HL-60 (cell line): ENCODE measurements around the gene GOT1.

Source experiments
- POLR2AphosphoS5 ChIP-seq: IDR thresholded peaks from 2 replicates; pipeline ENCODE4 v1.6.1; 2012; ENCODE audit warnings: low read depth
- REST ChIP-seq: IDR thresholded peaks from 2 replicates; pipeline ENCODE4 v1.6.1; 2012; ENCODE audit warnings: low read depth; ENCODE audit not compliant: insufficient replicate concordance
- SPI1 ChIP-seq: IDR thresholded peaks from 2 replicates; pipeline ENCODE4 v1.6.1; 2012; ENCODE audit warnings: low read depth, mild to moderate bottlenecking, borderline replicate concordance
- TF ChIP-seq, protein P1 (sequence below): IDR thresholded peaks from one replicate; pipeline ENCODE4 v1.5.1; 2011; ENCODE audit warnings: low read length, control low read depth, inconsistent platforms; ENCODE audit not compliant: insufficient read depth

DNA sequence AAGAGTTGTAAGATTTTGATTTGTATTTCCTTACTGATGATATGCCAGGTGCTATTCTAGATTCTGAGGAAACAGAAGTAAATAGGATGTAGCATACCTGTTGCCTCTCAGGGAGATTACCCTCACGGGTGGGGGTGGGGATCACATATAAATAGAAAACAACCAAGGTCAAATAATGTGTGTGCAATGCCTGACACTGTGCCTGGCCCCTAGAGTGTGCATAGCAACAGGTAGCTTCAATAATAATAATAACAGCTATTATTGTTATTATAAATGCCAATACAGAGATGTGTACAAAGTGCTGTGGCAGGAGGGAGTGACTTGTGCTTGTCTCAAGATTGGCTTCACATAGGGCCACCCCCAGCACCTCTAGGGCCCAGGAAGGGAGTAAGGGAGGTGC lies 77.2 kb downstream of the GOT1 start:
- TF ChIP-seq, protein P1, sequence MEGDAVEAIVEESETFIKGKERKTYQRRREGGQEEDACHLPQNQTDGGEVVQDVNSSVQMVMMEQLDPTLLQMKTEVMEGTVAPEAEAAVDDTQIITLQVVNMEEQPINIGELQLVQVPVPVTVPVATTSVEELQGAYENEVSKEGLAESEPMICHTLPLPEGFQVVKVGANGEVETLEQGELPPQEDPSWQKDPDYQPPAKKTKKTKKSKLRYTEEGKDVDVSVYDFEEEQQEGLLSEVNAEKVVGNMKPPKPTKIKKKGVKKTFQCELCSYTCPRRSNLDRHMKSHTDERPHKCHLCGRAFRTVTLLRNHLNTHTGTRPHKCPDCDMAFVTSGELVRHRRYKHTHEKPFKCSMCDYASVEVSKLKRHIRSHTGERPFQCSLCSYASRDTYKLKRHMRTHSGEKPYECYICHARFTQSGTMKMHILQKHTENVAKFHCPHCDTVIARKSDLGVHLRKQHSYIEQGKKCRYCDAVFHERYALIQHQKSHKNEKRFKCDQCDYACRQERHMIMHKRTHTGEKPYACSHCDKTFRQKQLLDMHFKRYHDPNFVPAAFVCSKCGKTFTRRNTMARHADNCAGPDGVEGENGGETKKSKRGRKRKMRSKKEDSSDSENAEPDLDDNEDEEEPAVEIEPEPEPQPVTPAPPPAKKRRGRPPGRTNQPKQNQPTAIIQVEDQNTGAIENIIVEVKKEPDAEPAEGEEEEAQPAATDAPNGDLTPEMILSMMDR: no peak
- TF ChIP-seq REST: no peak
- no peak for TF ChIP-seq SPI1
- TF ChIP-seq POLR2AphosphoS5: no peak
